H1 (cell line): ENCODE results near the gene SPEM1. TPM values are rescaled to one million over a fixed set of nuclear protein-coding genes. Genes with fewer than 3 reads are reported as not detected.

Experiments used
- GABPA ChIP-seq: IDR thresholded peaks from 2 replicates; pipeline ENCODE4 v1.6.1; 2011; ENCODE audit warnings: mild to moderate bottlenecking, low read length, moderate library complexity, borderline replicate concordance; ENCODE audit not compliant: insufficient read depth
- MAX ChIP-seq: IDR thresholded peaks from 2 replicates; pipeline ENCODE4 v1.6.1; 2012; ENCODE audit warnings: inconsistent platforms
- POLR2A ChIP-seq, 2 experiments: IDR thresholded peaks; 1 replicate in 1 of 2; 2 replicates in 1 of 2; pipeline ENCODE4 v1.6.1; 2011; ENCODE audit warnings: low read depth in 2 of 2, low read length in 2 of 2, mild to moderate bottlenecking in 2 of 2; ENCODE audit errors: control extremely low read depth in 1 of 2
- polyA plus RNA-seq, 7 experiments: library from polyadenylated mRNA; depleted of rRNA in 3 of 7; stranded (reverse) in 5 of 7; unstranded in 2 of 7; fragments of >200 nt in 5 of 7; fragments of 200-250 nt in 2 of 7; gene quantifications; 1 replicate in 5 of 7; 2 replicates in 1 of 7; 4 replicates in 1 of 7; pipeline versions ENCODE4 v1.2.1 to v1.2.3, GENCODE V29; 2011 to 2013; ENCODE audit warnings: missing spikeins in 2 of 7, mixed read lengths in 2 of 7
- total RNA-seq: library from RNA; stranded (reverse); fragmentation: NEBNext Ultra II Directional; extraction: Animal tissue kit (Norgen Biotek cat#: 25700); gene quantifications from 2 replicates; pipeline ENCODE4 v1.2.1, GENCODE V29; 2021

SPEM1 gene
- total and polyA plus RNA-seq, 2 of the 8 experiments (the other 6 are each of a cell fraction or from before 2014, with no cell fraction given) = not detected

- TF ChIP-seq GABPA (no peak), POLR2A (IDR thresholded peaks at IDR 0.05; ENCODE audit: control extremely low read depth in 1 of 2, low read depth in 2 of 2, low read length in 2 of 2) (no peak), MAX (no peak)
These were observed 8.4 kb downstream of the SPEM1 start, which contains the start of gene SPEM3 (continued) for GRCh38 chr17:7428557-7428956.
